HepG2 (cell line): ENCODE results near the gene SIGLEC8. TPM values are rescaled to one million over a fixed set of nuclear protein-coding genes. Genes with fewer than 3 reads are reported as not detected.

Experiments
- ATAC-seq: fragments of 200-7000 bp; cut with Tn5 transposase; 3 replicates; pipeline ENCODE4 v1.9.1; 2020; ENCODE audit warnings: mild to moderate bottlenecking, moderate library complexity
- BruUV-seq: library from RNA; stranded (reverse); fragments of 400-500 nt; replicated peaks from 2 replicates; lab custom pipeline; 2021; lab: Mats Ljungman, UMichigan
- CTCF ChIA-PET: fragments of 300-600 bp; formaldehyde crosslinking; extraction: SDS; loops from one replicate; lab custom pipeline; 2021; ENCODE audit warnings: low total read pairs, inconsistent platforms, low intra/inter-chr PET ratio; lab: Yijun Ruan, JAX
- POLR2A ChIA-PET: fragments of 350-600 bp; sonication (Branson Sonifier 250); formaldehyde crosslinking; loops from one replicate; lab custom pipeline; 2020; ENCODE audit warnings: antibody characterized with exemption, inconsistent platforms; lab: Yijun Ruan, JAX
- DNase-seq: peaks from one replicate; pipeline ENCODE4 v3.0.0-alpha.2; 2015; ENCODE audit warnings: low spot score
- FAIRE-seq: peaks from 3 replicates; lab custom pipeline; 2011; peaks lifted over from hg19 to GRCh38; lab: Jason Lieb, UNC
- H2AFZ ChIP-seq: one replicate; pipeline ENCODE4 v1.6.1; 2011; ENCODE audit warnings: low read length, inconsistent platforms
- H3K27ac ChIP-seq: fragments of 300-600 bp; 3 replicates; pipeline ENCODE4 v1.8.0; 2011; ENCODE audit warnings: mixed run types, mild to moderate bottlenecking, mixed read lengths, low read length, inconsistent platforms; ENCODE audit not compliant: insufficient read depth; ENCODE audit errors: extremely low read length
- H3K27me3 ChIP-seq, 2 experiments: fragments of 200-600 bp in 1 of 2; 2 replicates in 1 of 2; 3 replicates in 1 of 2; pipeline versions ENCODE4 v1.6.0 to v1.8.0; 2011; ENCODE audit warnings: low read length in 2 of 2, mild to moderate bottlenecking in 2 of 2, moderate library complexity in 2 of 2, inconsistent platforms in 1 of 2; ENCODE audit not compliant: insufficient read depth in 2 of 2, control insufficient read depth in 1 of 2
- H3K36me3 ChIP-seq, 2 experiments: fragments of 200-600 bp in 1 of 2; replicated peaks in 1 of 2; 2 replicates in 1 of 2; 3 replicates in 1 of 2; pipeline versions ENCODE4 v1.5.1 to v1.8.0; 2011; ENCODE audit warnings: low read length in 2 of 2, inconsistent platforms in 1 of 2; ENCODE audit not compliant: insufficient read depth in 2 of 2, control insufficient read depth in 1 of 2
- H3K4me1 ChIP-seq: 2 replicates; pipeline ENCODE4 v1.5.1; 2012; ENCODE audit warnings: low read length, inconsistent platforms; ENCODE audit not compliant: insufficient read depth
- H3K4me2 ChIP-seq: 2 replicates; pipeline ENCODE4 v1.6.0; 2011; ENCODE audit warnings: low read depth, low read length, inconsistent platforms
- H3K4me3 ChIP-seq, 3 experiments: fragments of 200-600 bp in 1 of 3; sonication (generic), shearing (Covaris generic) in 1 of 3; replicated peaks in 1 of 3; 2 replicates each; pipeline ENCODE4 v1.5.1; 2011 to 2016; ENCODE audit warnings: low read length in 3 of 3, inconsistent platforms in 2 of 3, low read depth in 2 of 3, mild to moderate bottlenecking in 2 of 3, control low read depth in 1 of 3, mixed read lengths in 1 of 3; ENCODE audit not compliant: insufficient read depth in 1 of 3
- H3K79me2 ChIP-seq: one replicate; pipeline ENCODE4 v1.6.1; 2011; ENCODE audit warnings: low read length, inconsistent platforms; ENCODE audit not compliant: insufficient read depth
- H3K9ac ChIP-seq: 2 replicates; pipeline ENCODE4 v1.6.0; 2011; ENCODE audit warnings: mild to moderate bottlenecking, low read depth, low read length, inconsistent platforms; ENCODE audit not compliant: insufficient read depth
- H3K9me3 ChIP-seq: 2 replicates; pipeline ENCODE4 v1.5.1; 2012; ENCODE audit warnings: mild to moderate bottlenecking, low read length
- H4K20me1 ChIP-seq: 2 replicates; pipeline ENCODE4 v1.6.0; 2011; ENCODE audit warnings: inconsistent platforms, mild to moderate bottlenecking, low read length, moderate library complexity; ENCODE audit not compliant: insufficient read depth
- DNMT3B ChIP-seq: conservative IDR thresholded peaks from 2 replicates; pipeline ENCODE4 v1.6.1; 2016; ENCODE audit warnings: missing biosample characterization, control low read depth
- HNRNPL ChIP-seq: fragments of 200-400 bp; formaldehyde crosslinking; IDR thresholded peaks from 2 replicates; pipeline ENCODE4 v1.6.1; 2017; ENCODE audit warnings: mild to moderate bottlenecking, low read depth, low read length
- WIZ ChIP-seq: sonication (generic); formaldehyde crosslinking; IDR thresholded peaks from 2 replicates; pipeline ENCODE4 v1.5.1; 2020; ENCODE audit warnings: mild to moderate bottlenecking, missing genetic modification reagents
- ZFP62 ChIP-seq: sonication (generic); formaldehyde crosslinking; IDR thresholded peaks from 2 replicates; pipeline ENCODE4 v1.4.0; 2020; ENCODE audit warnings: missing genetic modification reagents
- ZNF101 ChIP-seq: sonication (generic); formaldehyde crosslinking; IDR thresholded peaks from 2 replicates; pipeline ENCODE4 v1.4.0; 2020; ENCODE audit warnings: mild to moderate bottlenecking, low read depth, missing genetic modification reagents, borderline replicate concordance
- WGBS: methylation state at CpG from one replicate; pipeline ENCODE4 v1.1.6; 2017; ENCODE audit warnings: low lambda C conversion rate; 5-methylcytosine and 5-hydroxymethylcytosine counted together
- in situ Hi-C: cut with HindIII; loops from 2 replicates; pipeline ENCODE4 v1.10.0; 2017; ENCODE audit warnings: low pct_unique_long_range_greater_than_20kb; ENCODE audit not compliant: extremely low pct_ligation_motif_present
- intact Hi-C: fragments of 100-400 bp; cut with micrococcal nuclease; formaldehyde crosslinking; loops from one replicate; pipeline ENCODE4 v1.10.0; 2022; ENCODE audit not compliant: unreplicated experiment
- polyA plus RNA-seq, 8 experiments: library from polyadenylated mRNA; depleted of rRNA in 3 of 8; stranded (reverse) in 7 of 8; unstranded in 1 of 8; fragments of >200 nt; fragmentation: Illumina TruSeq in 4 of 8; extraction: Trizol in 4 of 8; gene quantifications; 2 replicates each; pipeline versions ENCODE4 v1.2.1 to v1.2.3, GENCODE V29; 2011 to 2016; ENCODE audit warnings: low read depth in 4 of 8, missing spikeins in 1 of 8, mixed read lengths in 1 of 8; ENCODE audit not compliant: insufficient read depth in 1 of 8
- total RNA-seq, 5 experiments: library from RNA; depleted of rRNA; stranded (reverse); fragments of >200 nt; fragmentation: Illumina TruSeq; extraction: Trizol; gene quantifications; 2 replicates each; pipeline ENCODE4 v1.2.3, GENCODE V29; 2016; ENCODE audit warnings: low read depth in 1 of 5
- TF ChIP-seq, protein P1 (sequence below), 2 experiments: fragments of 450-650 bp in 1 of 2; sonication (generic) in 1 of 2; formaldehyde crosslinking; IDR thresholded peaks; 2 replicates each; pipeline versions ENCODE4 v1.5.0 to v1.8.0; 2020 to 2022; ENCODE audit warnings: mild to moderate bottlenecking in 1 of 2, missing genetic modification reagents in 1 of 2
- TF ChIP-seq, protein P2 (sequence below): sonication (generic); formaldehyde crosslinking; IDR thresholded peaks from 2 replicates; pipeline ENCODE4 v1.4.0; 2020; ENCODE audit warnings: missing genetic modification reagents, borderline replicate concordance

SIGLEC8 gene
- total and polyA plus RNA-seq, 2 of the 13 experiments (the other 11 are each of a cell fraction or from before 2014, with no cell fraction given), result not detected

DNA sequence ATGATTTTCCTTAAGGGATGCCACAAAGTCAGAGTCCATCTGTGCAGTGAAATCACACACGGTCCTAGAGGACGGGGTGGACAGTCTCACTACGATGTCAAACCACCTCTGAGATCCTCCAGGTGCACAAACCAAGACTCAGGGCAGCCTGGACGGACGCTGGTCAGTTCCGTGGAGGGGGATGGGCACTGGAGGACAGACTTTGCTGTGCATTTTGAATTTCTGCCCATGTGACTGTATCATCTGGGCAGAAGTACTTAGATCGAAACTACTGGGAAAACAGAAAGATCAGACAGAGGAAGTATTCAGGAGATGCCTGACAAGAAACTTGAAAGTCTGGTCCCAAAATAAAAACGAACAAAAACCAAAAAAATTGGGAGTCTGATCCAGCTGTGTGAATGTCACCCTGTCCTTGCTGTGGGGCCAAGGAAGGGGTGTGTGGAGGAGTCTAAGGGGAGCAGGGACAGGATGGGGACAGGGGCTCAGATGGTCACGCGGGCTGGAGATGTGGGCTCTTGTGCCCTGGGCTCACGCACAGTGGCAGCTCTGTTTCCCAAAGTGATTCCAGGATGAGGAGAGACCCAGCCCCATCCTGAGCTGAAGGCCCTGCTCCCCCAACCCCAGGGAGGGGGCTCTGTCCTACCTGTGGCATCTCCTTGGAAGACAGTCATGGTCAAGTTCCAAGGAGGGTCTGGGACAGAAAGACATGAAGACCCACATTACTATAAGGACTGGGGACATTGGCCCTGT, 1.5 kb downstream of the SIGLEC8 start (continued):
- TF ChIP-seq DNMT3B (no peak), HNRNPL (no peak), ZFP62 (CRISPR knock-in tag) (no peak), ZNF101 (CRISPR knock-in tag) (no peak)
- TF ChIP-seq, protein P1, sequence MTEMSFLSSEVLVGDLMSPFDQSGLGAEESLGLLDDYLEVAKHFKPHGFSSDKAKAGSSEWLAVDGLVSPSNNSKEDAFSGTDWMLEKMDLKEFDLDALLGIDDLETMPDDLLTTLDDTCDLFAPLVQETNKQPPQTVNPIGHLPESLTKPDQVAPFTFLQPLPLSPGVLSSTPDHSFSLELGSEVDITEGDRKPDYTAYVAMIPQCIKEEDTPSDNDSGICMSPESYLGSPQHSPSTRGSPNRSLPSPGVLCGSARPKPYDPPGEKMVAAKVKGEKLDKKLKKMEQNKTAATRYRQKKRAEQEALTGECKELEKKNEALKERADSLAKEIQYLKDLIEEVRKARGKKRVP (CRISPR knock-in tag; IDR thresholded peaks at IDR 0.05), result no peak
- TF ChIP-seq, protein P2, sequence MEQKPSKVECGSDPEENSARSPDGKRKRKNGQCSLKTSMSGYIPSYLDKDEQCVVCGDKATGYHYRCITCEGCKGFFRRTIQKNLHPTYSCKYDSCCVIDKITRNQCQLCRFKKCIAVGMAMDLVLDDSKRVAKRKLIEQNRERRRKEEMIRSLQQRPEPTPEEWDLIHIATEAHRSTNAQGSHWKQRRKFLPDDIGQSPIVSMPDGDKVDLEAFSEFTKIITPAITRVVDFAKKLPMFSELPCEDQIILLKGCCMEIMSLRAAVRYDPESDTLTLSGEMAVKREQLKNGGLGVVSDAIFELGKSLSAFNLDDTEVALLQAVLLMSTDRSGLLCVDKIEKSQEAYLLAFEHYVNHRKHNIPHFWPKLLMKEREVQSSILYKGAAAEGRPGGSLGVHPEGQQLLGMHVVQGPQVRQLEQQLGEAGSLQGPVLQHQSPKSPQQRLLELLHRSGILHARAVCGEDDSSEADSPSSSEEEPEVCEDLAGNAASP, result no peak

DNA sequence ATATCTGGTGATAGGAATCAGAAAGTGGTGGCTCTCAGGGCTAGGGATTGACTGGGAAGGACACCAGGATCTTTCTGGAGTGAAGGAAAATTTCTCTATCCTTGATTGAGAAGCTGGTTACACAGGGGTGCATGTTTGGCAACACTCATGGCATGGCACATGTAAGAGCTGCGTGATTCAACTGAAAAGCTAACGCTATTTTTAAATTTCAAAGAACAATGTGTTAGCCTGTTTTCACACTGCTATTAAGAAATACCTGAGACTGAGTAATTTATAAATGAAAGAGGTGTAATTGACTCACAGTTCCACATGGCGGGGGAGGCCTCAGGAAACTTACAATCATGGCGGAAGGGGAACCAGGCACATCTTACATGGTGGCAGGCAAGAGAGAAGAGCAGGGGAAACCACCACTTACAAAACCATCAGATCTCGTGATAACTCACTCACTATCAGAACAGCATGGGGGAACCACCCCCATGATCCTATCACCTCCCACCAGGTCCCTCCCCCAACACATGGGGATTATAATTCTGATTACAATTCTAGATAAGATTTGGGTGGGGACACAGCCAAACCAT, 7.4 kb downstream of the SIGLEC8 start:
- H3K4me3 ChIP-seq, result no peak overlapping the region
- TF ChIP-seq WIZ (CRISPR knock-in tag), result no peak
- no peaks in the 10 kb centered on the region for H3K79me2 ChIP-seq
- no peak overlapping the region for H3K27ac ChIP-seq
- intact Hi-C loops, result no loop called here
- peaks cover 4 to 20% of the 10 kb centered on the region in 2 experiments; a peak in 4 of 5 replicates for H3K27me3 ChIP-seq
- H3K9ac ChIP-seq, result no peak overlapping the region
- BruUV-seq, result no TSS peak
- in situ Hi-C loops, result no loop called here
- H3K36me3 ChIP-seq, result no peaks in the 10 kb centered on the region
- FAIRE-seq, result no peak
- no peak overlapping the region for H3K4me2 ChIP-seq
- no peak for DNase-seq
- H2AFZ ChIP-seq, result no peak overlapping the region
- no peaks in the 10 kb centered on the region for H4K20me1 ChIP-seq
- no peaks in the 10 kb centered on the region for H3K4me1 ChIP-seq
- CTCF ChIA-PET, result no interaction called here
- 11% methylated on average over 5 of the region's 5 CpGs for WGBS
- no peaks in the 10 kb centered on the region for H3K9me3 ChIP-seq
- ATAC-seq, result no peak
- POLR2A ChIA-PET, result no interaction called here
